ENCODE data around the gene KCNK3.
"Not testable (repeated sequence)": the region's sequence is repeated elsewhere in the genome, so short reads cannot be mapped to it uniquely, and the experiment has no call there.

KCNK3 gene

DNA sequence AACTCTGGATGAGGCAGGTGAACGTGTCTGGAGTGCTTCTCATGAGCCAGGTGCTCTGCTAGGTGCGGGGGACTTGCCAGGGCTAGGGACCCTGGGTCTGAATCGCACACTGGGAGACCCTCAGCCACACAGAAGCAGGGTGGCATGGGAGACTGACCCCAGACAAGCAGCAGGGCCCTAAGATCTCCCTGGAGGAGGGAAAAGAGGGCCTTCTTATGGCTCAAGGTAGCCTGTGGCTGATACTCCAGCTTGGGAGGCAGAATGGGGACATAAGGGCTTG, 38.5 kb upstream of the KCNK3 start:
- no peaks in the 10 kb centered on the region for H3K27me3 Mint-ChIP-seq (ENCODE audit: low read depth)
- no peaks in the 10 kb centered on the region for H3K36me3 Mint-ChIP-seq (ENCODE audit: low read depth)
- no peak for DNase-seq (ENCODE audit: low spot score)
- H3K9me3 Mint-ChIP-seq: peaks cover 5% of the 10 kb centered on the region
- no peak overlapping the region for H3K4me3 Mint-ChIP-seq
- H3K27ac Mint-ChIP-seq: no peak overlapping the region
- no peaks in the 10 kb centered on the region for H3K4me1 Mint-ChIP-seq (ENCODE audit: low read depth)

DNA sequence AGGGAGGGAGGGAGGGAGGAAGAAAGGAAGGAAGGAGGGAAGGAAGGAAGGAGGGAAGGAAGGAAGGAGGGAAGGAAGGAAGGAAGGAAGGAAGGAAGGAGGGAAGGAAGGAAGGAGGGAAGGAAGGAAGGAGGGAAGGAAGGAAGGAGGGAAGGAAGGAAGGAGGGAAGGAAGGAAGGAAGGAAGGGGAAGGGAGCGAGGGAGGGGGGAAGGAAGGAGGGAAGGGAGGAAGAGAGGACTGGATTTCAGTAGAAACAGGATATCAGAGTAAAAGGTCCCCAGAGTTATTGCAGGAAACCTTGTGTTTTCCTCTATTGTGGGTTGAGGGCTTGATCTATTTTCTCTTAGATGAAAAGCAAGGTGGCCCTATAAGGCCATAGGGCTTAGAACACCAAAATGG, 37.4 kb upstream of the KCNK3 start:
- not testable (repeated sequence) for H3K27ac Mint-ChIP-seq; H3K4me1 Mint-ChIP-seq (ENCODE audit: low read depth); H3K36me3 Mint-ChIP-seq (ENCODE audit: low read depth); H3K27me3 Mint-ChIP-seq (ENCODE audit: low read depth); DNase-seq (ENCODE audit: low spot score); H3K4me3 Mint-ChIP-seq
- H3K9me3 Mint-ChIP-seq: peaks cover 14% of the 10 kb centered on the region

- Mint-ChIP-seq H3K36me3 (ENCODE audit: low read depth) (no peaks in the 10 kb centered on the region), H3K27ac (no peak overlapping the region), H3K4me3 (no peak overlapping the region), H3K27me3 (ENCODE audit: low read depth) (no peaks in the 10 kb centered on the region), H3K9me3 (peaks cover 19% of the 10 kb centered on the region), H3K4me1 (ENCODE audit: low read depth) (no peaks in the 10 kb centered on the region)
- no peak for DNase-seq (ENCODE audit: low spot score)
These were observed 36.8 kb upstream of the KCNK3 start for GRCh38 chr2:26655611-26656195.

GRCh38 chr2:26657265-26657664, 35.3 kb upstream of the KCNK3 start:
- Mint-ChIP-seq H3K4me3 (no peak overlapping the region), H3K4me1 (ENCODE audit: low read depth) (no peaks in the 10 kb centered on the region), H3K27ac (no peak overlapping the region), H3K9me3 (peaks cover 26% of the 10 kb centered on the region), H3K36me3 (ENCODE audit: low read depth) (no peaks in the 10 kb centered on the region), H3K27me3 (ENCODE audit: low read depth) (no peaks in the 10 kb centered on the region)
- DNase-seq (ENCODE audit: low spot score): no peak

GRCh38 chr2:26658691-26659346, 33.7 kb upstream of the KCNK3 start:
- no peak overlapping the region for H3K4me3 Mint-ChIP-seq
- H3K27ac Mint-ChIP-seq: no peak overlapping the region
- H3K36me3 Mint-ChIP-seq (ENCODE audit: low read depth): no peaks in the 10 kb centered on the region
- peaks cover 26% of the 10 kb centered on the region for H3K9me3 Mint-ChIP-seq
- no peaks in the 10 kb centered on the region for H3K4me1 Mint-ChIP-seq (ENCODE audit: low read depth)
- no peak for DNase-seq (ENCODE audit: low spot score)
- no peaks in the 10 kb centered on the region for H3K27me3 Mint-ChIP-seq (ENCODE audit: low read depth)

GRCh38 chr2:26660363-26660962, 32.1 kb upstream of the KCNK3 start:
- no peak overlapping the region for H3K27ac Mint-ChIP-seq
- H3K4me3 Mint-ChIP-seq: no peak overlapping the region
- DNase-seq (ENCODE audit: low spot score): no peak
- H3K36me3 Mint-ChIP-seq (ENCODE audit: low read depth): no peaks in the 10 kb centered on the region
- no peaks in the 10 kb centered on the region for H3K4me1 Mint-ChIP-seq (ENCODE audit: low read depth)
- H3K27me3 Mint-ChIP-seq (ENCODE audit: low read depth): no peaks in the 10 kb centered on the region
- H3K9me3 Mint-ChIP-seq: peaks cover 26% of the 10 kb centered on the region

GRCh38 chr2:26665296-26665695, 27.2 kb upstream of the KCNK3 start:
- H3K36me3 Mint-ChIP-seq (ENCODE audit: low read depth): not testable (repeated sequence)
- peaks cover 11% of the 10 kb centered on the region for H3K27me3 Mint-ChIP-seq (ENCODE audit: low read depth)

DNA sequence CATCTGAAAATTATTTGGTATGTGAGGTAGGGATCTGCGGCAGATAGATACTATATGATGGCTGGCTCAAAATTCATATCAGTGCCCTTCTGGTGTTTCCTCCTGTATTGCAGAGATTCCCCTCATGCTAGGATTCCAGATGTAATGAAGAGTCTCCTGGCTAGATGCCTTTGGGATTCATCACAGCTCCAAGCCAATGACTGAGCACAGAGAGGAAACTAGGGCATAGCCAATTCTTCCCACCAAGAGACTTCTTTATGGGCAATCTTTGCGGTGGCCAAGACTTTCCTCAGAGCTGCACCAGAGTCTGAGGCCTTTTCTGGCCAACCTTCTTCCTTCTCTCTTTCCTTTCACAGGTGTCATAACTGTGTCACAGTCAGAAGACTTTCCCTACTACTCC, 25.9 kb upstream of the KCNK3 start:
- H3K36me3 Mint-ChIP-seq (ENCODE audit: low read depth): no peaks in the 10 kb centered on the region
- DNase-seq (ENCODE audit: low spot score): no peak
- H3K9me3 Mint-ChIP-seq: no peaks in the 10 kb centered on the region
- peaks cover 12% of the 10 kb centered on the region for H3K27me3 Mint-ChIP-seq (ENCODE audit: low read depth)
- H3K4me1 Mint-ChIP-seq (ENCODE audit: low read depth): no peaks in the 10 kb centered on the region
- H3K27ac Mint-ChIP-seq: no peak overlapping the region
- no peak overlapping the region for H3K4me3 Mint-ChIP-seq

More at GRCh38 chr2:26665296-26665695, 27.2 kb upstream of the KCNK3 start:
- H3K4me3 Mint-ChIP-seq; DNase-seq (ENCODE audit: low spot score); H3K27ac Mint-ChIP-seq; H3K4me1 Mint-ChIP-seq (ENCODE audit: low read depth): not testable (repeated sequence)
- peaks cover 12% of the 10 kb centered on the region for H3K9me3 Mint-ChIP-seq

GRCh38 chr2:26668041-26668440, 24.5 kb upstream of the KCNK3 start:
- H3K27me3 Mint-ChIP-seq (ENCODE audit: low read depth): peaks cover 16% of the 10 kb centered on the region
- H3K9me3 Mint-ChIP-seq: no peaks in the 10 kb centered on the region
- no peak overlapping the region for H3K4me3 Mint-ChIP-seq
- no peak overlapping the region for H3K27ac Mint-ChIP-seq
- no peaks in the 10 kb centered on the region for H3K36me3 Mint-ChIP-seq (ENCODE audit: low read depth)
- H3K4me1 Mint-ChIP-seq (ENCODE audit: low read depth): no peaks in the 10 kb centered on the region
- DNase-seq (ENCODE audit: low spot score): no peak

GRCh38 chr2:26668856-26669750, 23.4 kb upstream of the KCNK3 start:
- DNase-seq (ENCODE audit: low spot score): no peak
- Mint-ChIP-seq H3K27ac (no peak overlapping the region), H3K9me3 (no peaks in the 10 kb centered on the region), H3K4me3 (no peak overlapping the region), H3K36me3 (ENCODE audit: low read depth) (no peaks in the 10 kb centered on the region), H3K27me3 (ENCODE audit: low read depth) (peaks cover 17% of the 10 kb centered on the region), H3K4me1 (ENCODE audit: low read depth) (no peaks in the 10 kb centered on the region)

DNA sequence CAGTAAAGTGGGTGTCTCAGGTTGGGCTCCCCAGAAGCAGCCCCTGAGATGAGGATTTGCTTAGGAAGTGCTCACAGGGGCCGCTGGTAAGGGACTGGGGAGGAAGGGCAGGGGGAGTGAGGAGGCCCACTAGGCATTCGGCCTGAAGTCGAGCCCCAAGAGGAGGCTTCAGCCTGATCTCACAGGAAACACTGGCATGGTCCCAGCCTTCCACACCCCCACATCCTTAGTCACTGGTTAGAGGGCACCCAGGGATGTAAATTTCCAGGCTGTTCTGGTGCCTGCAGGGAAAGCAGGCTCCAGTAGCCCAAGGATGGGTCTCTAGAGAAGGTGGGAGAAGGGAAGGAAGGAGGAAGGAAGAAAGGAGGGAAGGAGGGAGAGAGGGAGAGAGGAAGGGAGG, 22.4 kb upstream of the KCNK3 start:
- DNase-seq (ENCODE audit: low spot score): no peak
- no peak overlapping the region for H3K27ac Mint-ChIP-seq
- peaks cover 17% of the 10 kb centered on the region for H3K27me3 Mint-ChIP-seq (ENCODE audit: low read depth)
- no peak overlapping the region for H3K4me3 Mint-ChIP-seq
- no peaks in the 10 kb centered on the region for H3K36me3 Mint-ChIP-seq (ENCODE audit: low read depth)
- no peaks in the 10 kb centered on the region for H3K9me3 Mint-ChIP-seq
- H3K4me1 Mint-ChIP-seq (ENCODE audit: low read depth): no peaks in the 10 kb centered on the region

GRCh38 chr2:26670931-26671460, 21.5 kb upstream of the KCNK3 start:
- no peak for DNase-seq (ENCODE audit: low spot score)
- H3K4me3 Mint-ChIP-seq: no peak overlapping the region
- H3K36me3 Mint-ChIP-seq (ENCODE audit: low read depth): no peaks in the 10 kb centered on the region
- H3K27me3 Mint-ChIP-seq (ENCODE audit: low read depth): peaks cover 17% of the 10 kb centered on the region
- no peaks in the 10 kb centered on the region for H3K9me3 Mint-ChIP-seq
- no peaks in the 10 kb centered on the region for H3K4me1 Mint-ChIP-seq (ENCODE audit: low read depth)
- H3K27ac Mint-ChIP-seq: no peak overlapping the region

DNA sequence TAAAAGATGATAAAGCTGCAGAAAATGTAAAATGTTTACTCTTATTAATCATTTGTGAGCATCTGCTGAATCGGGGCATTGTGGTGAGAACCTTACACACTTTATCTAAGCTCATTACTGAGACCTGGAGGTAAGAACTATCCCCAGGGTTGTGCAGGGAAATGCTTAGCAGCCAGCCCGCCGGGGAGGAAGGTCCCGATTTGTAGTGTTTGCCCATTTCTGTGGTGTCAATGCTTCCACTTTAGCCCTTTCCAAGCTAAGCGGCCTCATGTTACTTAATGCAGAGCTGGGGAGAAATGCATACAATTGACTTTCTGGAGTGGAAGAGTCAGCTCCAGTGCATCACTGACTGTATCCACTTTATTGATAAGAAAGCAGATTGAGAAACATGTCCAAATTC, 20.8 kb upstream of the KCNK3 start:
- DNase-seq (ENCODE audit: low spot score): no peak
- Mint-ChIP-seq H3K27me3 (ENCODE audit: low read depth) (peaks cover 17% of the 10 kb centered on the region), H3K36me3 (ENCODE audit: low read depth) (no peaks in the 10 kb centered on the region), H3K4me1 (ENCODE audit: low read depth) (no peaks in the 10 kb centered on the region), H3K27ac (no peak overlapping the region), H3K9me3 (no peaks in the 10 kb centered on the region), H3K4me3 (no peak overlapping the region)
